22Rv1 (cell line): ENCODE measurements around the gene SNAPIN.

ENCODE experiments used
- H3K27ac ChIP-seq: fragments of 450-650 bp; 2 replicates; pipeline ENCODE4 v1.5.1; 2017
- ZFX ChIP-seq: fragments of 450-650 bp; IDR thresholded peaks from 2 replicates; pipeline ENCODE4 v1.6.1; 2017; ENCODE audit warnings: antibody characterized with exemption, borderline replicate concordance
- TF ChIP-seq, protein P1 (sequence below): fragments of 450-650 bp; IDR thresholded peaks from 2 replicates; pipeline ENCODE4 v1.5.1; 2017; ENCODE audit warnings: mild to moderate bottlenecking

Gene SNAPIN

GRCh38 chr1:153616917-153617311 lies 41.6 kb upstream of the SNAPIN start:
- TF ChIP-seq ZFX: no peak
- TF ChIP-seq, protein P1, sequence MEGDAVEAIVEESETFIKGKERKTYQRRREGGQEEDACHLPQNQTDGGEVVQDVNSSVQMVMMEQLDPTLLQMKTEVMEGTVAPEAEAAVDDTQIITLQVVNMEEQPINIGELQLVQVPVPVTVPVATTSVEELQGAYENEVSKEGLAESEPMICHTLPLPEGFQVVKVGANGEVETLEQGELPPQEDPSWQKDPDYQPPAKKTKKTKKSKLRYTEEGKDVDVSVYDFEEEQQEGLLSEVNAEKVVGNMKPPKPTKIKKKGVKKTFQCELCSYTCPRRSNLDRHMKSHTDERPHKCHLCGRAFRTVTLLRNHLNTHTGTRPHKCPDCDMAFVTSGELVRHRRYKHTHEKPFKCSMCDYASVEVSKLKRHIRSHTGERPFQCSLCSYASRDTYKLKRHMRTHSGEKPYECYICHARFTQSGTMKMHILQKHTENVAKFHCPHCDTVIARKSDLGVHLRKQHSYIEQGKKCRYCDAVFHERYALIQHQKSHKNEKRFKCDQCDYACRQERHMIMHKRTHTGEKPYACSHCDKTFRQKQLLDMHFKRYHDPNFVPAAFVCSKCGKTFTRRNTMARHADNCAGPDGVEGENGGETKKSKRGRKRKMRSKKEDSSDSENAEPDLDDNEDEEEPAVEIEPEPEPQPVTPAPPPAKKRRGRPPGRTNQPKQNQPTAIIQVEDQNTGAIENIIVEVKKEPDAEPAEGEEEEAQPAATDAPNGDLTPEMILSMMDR: no peak
- H3K27ac ChIP-seq: no peak overlapping the region

- TF ChIP-seq, protein P1: peak; percentile 75
- TF ChIP-seq ZFX: no peak
- H3K27ac ChIP-seq: no peak overlapping the region
These were observed 40.8 kb upstream of the SNAPIN start for GRCh38 chr1:153617663-153618062.

DNA sequence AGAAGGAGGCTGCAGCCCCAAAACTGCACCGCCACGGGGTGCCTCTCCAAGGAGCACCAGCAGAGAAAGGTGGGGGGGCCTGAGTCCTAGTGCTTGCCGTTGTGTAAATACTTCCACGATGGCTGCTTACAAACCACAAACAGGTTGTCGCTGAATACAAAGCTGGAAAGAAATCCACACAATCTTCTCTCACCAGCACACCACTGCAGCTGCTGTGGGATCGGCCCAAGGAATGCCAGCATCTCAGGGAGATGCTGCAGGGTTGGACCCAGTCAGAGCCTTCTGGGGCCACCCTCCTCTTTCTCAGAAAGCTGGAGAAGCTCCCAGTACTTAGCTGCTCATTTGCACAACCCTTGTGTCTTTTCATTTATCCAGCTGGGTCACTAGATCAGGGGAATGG lies 39.3 kb upstream of the SNAPIN start:
- TF ChIP-seq, protein P1: no peak
- TF ChIP-seq ZFX: no peak
- H3K27ac ChIP-seq: no peak overlapping the region

DNA sequence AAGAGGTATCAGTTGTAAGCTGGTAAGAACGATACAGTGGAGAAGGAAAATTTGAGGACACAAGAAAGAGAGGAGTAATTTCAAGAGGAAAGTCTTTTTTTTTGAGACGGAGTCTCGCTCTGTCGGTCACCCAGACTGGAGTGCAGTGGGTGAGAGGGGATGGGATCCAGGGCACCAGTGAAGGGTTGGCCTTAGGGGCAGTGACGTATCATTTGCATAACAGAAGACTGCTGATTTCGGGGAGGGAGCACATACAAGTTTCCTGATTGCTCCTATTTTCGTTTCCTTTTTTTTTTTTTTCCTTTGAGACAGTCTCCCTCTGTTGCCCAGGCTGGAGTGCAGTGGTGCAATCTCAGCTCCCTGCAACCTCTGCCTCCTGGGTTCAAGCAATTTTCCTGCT lies 35.4 kb upstream of the SNAPIN start:
- TF ChIP-seq ZFX: no peak
- TF ChIP-seq, protein P1: no peak
- H3K27ac ChIP-seq: no peak overlapping the region

GRCh38 chr1:153624965-153625611 lies 33.4 kb upstream of the SNAPIN start:
- no peak for TF ChIP-seq ZFX
- TF ChIP-seq, protein P1: no peak
- H3K27ac ChIP-seq: no peak overlapping the region

GRCh38 chr1:153626477-153626903 lies 32.0 kb upstream of the SNAPIN start:
- TF ChIP-seq, protein P1: no peak
- TF ChIP-seq ZFX: no peak
- H3K27ac ChIP-seq: peak overlapping the region; percentile 88

DNA sequence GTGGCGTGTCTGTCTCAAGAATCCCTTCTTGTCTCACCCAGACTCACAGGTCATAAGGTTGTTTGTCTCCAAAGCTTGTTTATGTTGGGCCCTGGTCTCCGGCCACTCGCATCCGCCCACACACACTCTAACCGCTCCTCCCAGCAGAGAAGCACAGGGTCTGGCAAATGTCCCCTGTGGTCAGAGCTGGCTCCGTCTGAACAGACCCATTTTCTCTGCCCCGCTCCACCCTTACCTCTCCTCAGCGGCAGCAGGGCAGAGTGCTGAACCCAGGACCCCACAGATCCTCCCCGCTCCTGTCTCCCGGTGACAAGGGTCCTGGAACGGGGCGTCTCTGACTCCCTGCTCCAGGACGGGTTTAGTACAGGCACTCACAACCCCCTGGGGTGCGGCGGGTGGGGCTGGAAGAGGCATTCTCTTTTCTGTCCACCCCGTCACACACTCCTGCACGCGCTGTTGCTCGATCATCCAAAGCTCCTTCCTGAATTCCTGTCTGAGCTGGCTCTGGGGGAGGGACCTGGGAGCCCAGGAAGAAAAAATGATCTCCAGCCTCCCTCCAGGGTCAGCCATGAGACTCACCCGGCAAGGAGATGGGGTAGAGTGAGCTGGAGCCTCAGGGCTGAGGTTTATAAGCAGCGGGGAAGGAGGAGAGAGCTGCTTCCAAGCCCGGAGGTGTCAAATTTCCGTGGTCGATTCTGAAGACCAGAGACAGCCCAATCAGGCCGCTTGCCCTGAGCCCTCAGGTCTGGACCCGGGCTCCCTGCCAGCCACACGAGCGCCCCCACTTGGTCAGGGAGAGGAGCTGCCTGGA lies 31.4 kb upstream of the SNAPIN start, which contains the start of gene S100A13:
Gene S100A13, minus strand, starts transcription at position 602 of the 811 bp plus-strand sequence. CDS start 1,033 bp downstream, outside the sequence.
- peak within 1 kb of the TSS; percentile 88 for H3K27ac ChIP-seq
- TF ChIP-seq ZFX: no peak
- TF ChIP-seq, protein P1: peak; percentile 93
